Nephron (organoid): ENCODE measurements around the gene RRAS.

Source experiments
- H3K27ac Mint-ChIP-seq, 3 experiments: 2 replicates each; pipeline ENCODE4 v1.8.0; 2020; ENCODE audit warnings: mixed read lengths in 3 of 3, mild to moderate bottlenecking in 2 of 3, moderate library complexity in 1 of 3
- H3K27me3 Mint-ChIP-seq: 2 replicates; pipeline ENCODE4 v1.8.0; 2021; ENCODE audit warnings: low read depth, mild to moderate bottlenecking, moderate library complexity, mixed read lengths
- H3K36me3 Mint-ChIP-seq: 2 replicates; pipeline ENCODE4 v1.8.0; 2020; ENCODE audit warnings: low read depth, mixed read lengths
- H3K4me1 Mint-ChIP-seq: 2 replicates; pipeline ENCODE4 v1.8.0; 2020; ENCODE audit warnings: mixed read lengths
- H3K4me3 Mint-ChIP-seq, 3 experiments: 2 replicates each; pipeline ENCODE4 v1.8.0; 2020; ENCODE audit warnings: mild to moderate bottlenecking in 3 of 3, mixed read lengths in 3 of 3, moderate library complexity in 2 of 3
- H3K9me3 Mint-ChIP-seq: 2 replicates; pipeline ENCODE4 v1.8.0; 2020; ENCODE audit warnings: mixed read lengths
- TF ChIP-seq, protein P1 (sequence below), 3 experiments: fragments of 200-600 bp; sonication (generic); IDR thresholded peaks; one replicate each; pipeline ENCODE4 v1.5.0; 2021; ENCODE audit warnings: antibody characterized with exemption in 3 of 3; ENCODE audit not compliant: unreplicated experiment in 3 of 3

The RRAS gene

DNA sequence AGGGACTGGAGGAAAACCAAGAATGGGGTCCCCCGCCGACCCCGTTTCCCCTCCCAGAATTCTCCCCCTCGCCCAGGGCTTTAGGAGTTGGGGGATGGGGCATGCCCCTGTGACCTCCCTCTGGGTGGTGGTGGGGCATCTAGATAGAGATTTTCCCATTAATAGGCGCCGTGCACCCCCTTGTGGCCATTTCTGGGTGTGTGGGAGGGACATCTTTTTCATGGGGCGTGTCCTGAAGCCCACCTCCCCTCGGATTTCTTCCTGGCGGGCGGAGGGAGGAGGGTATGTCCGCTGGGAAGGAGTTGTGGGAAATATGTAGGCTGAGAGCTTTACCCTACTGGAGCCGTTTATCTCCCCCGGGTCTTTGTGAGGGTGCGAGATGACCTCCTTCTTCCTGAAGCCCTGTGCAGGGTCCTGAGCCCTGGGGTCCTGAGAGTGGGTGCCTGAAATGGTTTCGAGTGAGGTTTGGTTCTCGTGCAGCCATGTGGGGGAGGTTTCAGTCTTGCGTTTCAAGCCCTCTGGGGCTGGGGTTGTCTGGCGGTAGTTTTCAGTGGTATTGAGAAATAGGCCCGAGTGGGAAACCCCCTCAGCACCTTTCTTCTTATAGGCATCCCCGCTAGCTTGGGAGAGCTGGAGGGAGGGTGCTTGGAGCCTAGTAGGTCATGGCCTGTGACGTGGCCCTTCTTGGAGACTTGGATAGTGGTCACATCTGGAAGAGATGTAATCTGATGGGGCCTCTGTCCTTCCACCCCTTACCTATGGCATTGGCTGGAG, 38.1 kb upstream of the RRAS start:
- Mint-ChIP-seq H3K36me3 (peaks cover 16% of the 10 kb centered on the region), H3K9me3 (no peaks in the 10 kb centered on the region), H3K27ac (peak overlapping the region; percentile 94 to 100 (median 99)), H3K4me3 (peak overlapping the region; percentile 92 to 96 (median 92)), H3K4me1 (peaks cover 23% of the 10 kb centered on the region), H3K27me3 (no peaks in the 10 kb centered on the region)
- TF ChIP-seq, protein P1, sequence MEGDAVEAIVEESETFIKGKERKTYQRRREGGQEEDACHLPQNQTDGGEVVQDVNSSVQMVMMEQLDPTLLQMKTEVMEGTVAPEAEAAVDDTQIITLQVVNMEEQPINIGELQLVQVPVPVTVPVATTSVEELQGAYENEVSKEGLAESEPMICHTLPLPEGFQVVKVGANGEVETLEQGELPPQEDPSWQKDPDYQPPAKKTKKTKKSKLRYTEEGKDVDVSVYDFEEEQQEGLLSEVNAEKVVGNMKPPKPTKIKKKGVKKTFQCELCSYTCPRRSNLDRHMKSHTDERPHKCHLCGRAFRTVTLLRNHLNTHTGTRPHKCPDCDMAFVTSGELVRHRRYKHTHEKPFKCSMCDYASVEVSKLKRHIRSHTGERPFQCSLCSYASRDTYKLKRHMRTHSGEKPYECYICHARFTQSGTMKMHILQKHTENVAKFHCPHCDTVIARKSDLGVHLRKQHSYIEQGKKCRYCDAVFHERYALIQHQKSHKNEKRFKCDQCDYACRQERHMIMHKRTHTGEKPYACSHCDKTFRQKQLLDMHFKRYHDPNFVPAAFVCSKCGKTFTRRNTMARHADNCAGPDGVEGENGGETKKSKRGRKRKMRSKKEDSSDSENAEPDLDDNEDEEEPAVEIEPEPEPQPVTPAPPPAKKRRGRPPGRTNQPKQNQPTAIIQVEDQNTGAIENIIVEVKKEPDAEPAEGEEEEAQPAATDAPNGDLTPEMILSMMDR (IDR thresholded peaks at IDR 0.05; ENCODE audit: unreplicated experiment in 3 of 3) = peak; percentile 71

DNA sequence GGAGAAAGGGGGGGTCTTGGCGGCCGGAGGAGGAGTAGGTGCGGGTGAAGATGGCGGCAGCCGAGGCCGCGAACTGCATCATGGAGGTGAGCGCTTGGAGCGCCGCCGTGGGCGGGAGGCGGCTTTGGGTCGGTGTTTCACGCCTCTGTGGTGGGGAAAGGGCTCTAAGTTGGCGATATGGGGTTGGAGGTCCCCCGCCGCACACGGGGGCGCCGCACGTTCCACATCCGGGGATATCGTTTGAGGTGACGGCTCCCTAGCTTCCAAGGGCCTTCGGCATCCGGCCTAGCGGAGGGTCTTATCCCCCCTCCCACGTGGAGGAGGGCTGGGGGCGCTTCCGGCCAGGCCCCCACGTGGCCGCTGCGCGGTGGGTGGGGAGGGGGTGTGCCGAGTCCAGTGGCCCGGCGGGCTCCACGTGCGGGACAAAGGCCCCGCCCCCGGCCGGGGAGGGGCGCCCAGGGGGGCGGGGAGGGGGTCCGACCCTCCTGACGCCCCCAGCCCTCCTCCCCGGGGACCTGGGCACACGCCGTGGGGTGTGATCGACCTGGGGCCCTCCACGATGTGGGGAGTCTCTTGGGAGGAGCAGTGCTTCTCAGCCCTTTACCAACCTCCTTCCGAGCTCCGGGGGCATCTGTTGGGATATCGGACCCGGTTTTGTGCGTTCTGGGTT, 37.4 kb upstream of the RRAS start, which contains the start of gene PRMT1:
PRMT1 (plus strand) TSS at position 41 of the 670 bp plus-strand sequence; CDS start at position 51, 10 bp downstream.
- no peaks in the 10 kb centered on the region for H3K27me3 Mint-ChIP-seq
- TF ChIP-seq, protein P1 (IDR thresholded peaks at IDR 0.05; ENCODE audit: unreplicated experiment in 3 of 3) = no peak
- H3K36me3 Mint-ChIP-seq = peaks cover 11% of the 10 kb centered on the region
- peak within 1 kb of the TSS; percentile 92 to 96 (median 92) for H3K4me3 Mint-ChIP-seq
- no peaks in the 10 kb centered on the region for H3K9me3 Mint-ChIP-seq
- H3K4me1 Mint-ChIP-seq = peaks cover 25% of the 10 kb centered on the region
- H3K27ac Mint-ChIP-seq = peak within 1 kb of the TSS; percentile 99 to 100 (median 100)

DNA sequence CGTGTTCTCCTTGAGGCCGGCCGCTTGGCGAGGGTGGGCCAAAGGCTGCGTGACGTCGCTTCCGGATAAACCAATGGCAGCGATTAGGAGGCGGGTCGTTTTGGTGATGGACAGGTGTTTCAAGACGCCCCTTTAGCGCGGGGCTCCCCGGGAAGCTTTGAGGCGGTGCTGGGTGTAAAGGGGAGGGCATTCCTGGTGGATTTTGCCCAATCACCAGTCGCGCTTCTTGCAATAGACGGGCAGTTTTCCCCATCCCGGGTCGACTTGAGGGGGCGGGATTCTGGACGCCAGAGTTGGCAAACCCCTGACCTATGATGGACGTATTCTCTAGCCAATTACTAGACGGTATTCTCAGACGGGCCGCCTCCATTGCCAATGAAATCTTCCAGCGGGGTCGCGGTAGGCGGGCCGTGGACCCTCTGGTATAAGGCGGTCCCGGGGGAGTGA, 36.9 kb upstream of the RRAS start:
- Mint-ChIP-seq H3K9me3 (no peaks in the 10 kb centered on the region), H3K27me3 (no peaks in the 10 kb centered on the region), H3K27ac (peak overlapping the region; percentile 99 to 100 (median 100)), H3K4me3 (peak overlapping the region; percentile 84 to 90 (median 88)), H3K4me1 (peaks cover 30% of the 10 kb centered on the region), H3K36me3 (peaks cover 5% of the 10 kb centered on the region)
- TF ChIP-seq, protein P1 (IDR thresholded peaks at IDR 0.05; ENCODE audit: unreplicated experiment in 3 of 3) = no peak

DNA sequence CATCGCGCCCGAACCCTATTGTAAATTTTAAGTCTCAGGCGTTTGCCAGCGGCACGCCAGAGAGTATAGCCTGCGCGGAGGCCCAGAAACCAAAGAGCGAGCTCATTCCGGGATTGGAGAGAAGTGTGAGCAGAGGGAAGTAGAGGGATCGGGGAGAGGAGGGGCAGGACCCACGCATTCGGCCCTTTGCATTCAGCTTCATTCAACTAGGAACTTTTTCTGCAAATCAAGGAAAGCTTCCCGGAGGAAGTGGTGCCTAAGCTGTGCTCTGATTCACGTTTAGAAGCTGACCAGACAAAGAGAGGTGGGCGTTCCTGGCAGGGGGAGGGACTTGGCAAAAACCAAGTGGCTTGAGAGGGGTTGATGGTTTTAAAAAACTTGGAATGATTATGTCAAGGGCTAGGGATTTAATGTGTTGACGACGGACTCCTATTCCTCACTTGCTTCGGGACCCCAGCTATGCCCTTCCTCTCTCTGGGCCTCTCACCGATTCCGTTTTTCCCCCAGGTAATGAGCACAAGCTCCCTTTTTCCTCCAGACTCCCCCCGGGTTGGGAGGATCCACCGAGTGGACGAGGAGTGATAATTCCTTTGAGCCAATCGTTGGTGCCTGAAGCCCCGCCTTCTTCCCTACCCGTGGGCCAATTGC, 36.3 kb upstream of the RRAS start:
- H3K4me3 Mint-ChIP-seq = peak overlapping the region; percentile 84 to 90 (median 88)
- H3K4me1 Mint-ChIP-seq = peaks cover 32% of the 10 kb centered on the region
- H3K27me3 Mint-ChIP-seq = no peaks in the 10 kb centered on the region
- no peaks in the 10 kb centered on the region for H3K9me3 Mint-ChIP-seq
- H3K36me3 Mint-ChIP-seq = peaks cover 5% of the 10 kb centered on the region
- peak overlapping the region; percentile 99 to 100 (median 100) for H3K27ac Mint-ChIP-seq
- TF ChIP-seq, protein P1 (IDR thresholded peaks at IDR 0.05; ENCODE audit: unreplicated experiment in 3 of 3) = no peak

DNA sequence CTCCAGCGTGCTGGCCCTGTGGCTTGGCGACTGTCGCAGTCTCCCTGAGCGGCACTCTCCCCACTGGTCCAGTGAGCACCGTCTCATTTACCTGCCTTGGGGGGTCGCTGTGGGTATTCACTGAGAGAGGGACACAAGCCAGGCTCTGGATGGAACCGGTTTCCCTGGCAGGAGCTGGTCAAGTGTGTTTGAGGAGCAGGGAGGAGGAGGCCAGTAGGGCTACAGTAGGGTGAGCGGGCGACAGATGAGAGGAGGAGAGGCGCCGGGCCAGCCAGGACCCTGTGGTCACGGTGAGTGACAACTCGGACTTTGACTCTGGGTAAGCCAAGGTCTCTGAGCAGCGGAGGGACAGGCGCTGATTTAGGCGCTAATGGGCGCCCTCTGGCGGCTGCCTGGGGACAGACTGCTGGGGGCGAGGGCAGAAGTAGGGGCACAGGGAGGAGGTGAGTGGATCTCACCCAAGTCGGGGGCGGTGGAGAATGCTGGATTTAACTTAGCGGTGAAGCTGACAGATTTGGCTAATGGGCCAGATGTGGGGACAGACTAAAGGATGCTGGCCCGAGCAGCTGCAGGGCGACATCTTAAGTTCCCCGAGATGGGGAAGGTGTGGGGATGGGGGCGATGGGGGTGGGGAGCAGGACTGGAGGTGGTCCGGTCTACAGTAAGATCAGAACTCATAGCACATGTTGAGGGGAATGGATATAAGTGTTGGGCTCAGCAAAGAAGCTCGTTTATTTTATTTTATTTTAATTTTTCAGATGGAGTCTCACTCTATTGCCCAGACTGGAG, 32.4 kb upstream of the RRAS start:
- peak overlapping the region; percentile 61 to 94 (median 61) for H3K27ac Mint-ChIP-seq
- H3K4me1 Mint-ChIP-seq = peaks cover 16% of the 10 kb centered on the region
- no peaks in the 10 kb centered on the region for H3K9me3 Mint-ChIP-seq
- TF ChIP-seq, protein P1 (IDR thresholded peaks at IDR 0.05; ENCODE audit: unreplicated experiment in 3 of 3) = peak; percentile 81 to 86 (median 82)
- H3K27me3 Mint-ChIP-seq = no peaks in the 10 kb centered on the region
- H3K4me3 Mint-ChIP-seq = peak overlapping the region; percentile 16 to 62 (median 40)
- H3K36me3 Mint-ChIP-seq = peaks cover 5% of the 10 kb centered on the region
